SIG-M5 (cell line): Measurements from ENCODE around the gene CALR.
"Not testable (repeated sequence)": the region's sequence is repeated elsewhere in the genome, so short reads cannot be mapped to it uniquely, and the experiment has no call there.

ENCODE experiments used
- DNase-seq: peaks from one replicate; lab custom pipeline; 2025; lab: John Stamatoyannopoulos, UW

Gene CALR

DNA sequence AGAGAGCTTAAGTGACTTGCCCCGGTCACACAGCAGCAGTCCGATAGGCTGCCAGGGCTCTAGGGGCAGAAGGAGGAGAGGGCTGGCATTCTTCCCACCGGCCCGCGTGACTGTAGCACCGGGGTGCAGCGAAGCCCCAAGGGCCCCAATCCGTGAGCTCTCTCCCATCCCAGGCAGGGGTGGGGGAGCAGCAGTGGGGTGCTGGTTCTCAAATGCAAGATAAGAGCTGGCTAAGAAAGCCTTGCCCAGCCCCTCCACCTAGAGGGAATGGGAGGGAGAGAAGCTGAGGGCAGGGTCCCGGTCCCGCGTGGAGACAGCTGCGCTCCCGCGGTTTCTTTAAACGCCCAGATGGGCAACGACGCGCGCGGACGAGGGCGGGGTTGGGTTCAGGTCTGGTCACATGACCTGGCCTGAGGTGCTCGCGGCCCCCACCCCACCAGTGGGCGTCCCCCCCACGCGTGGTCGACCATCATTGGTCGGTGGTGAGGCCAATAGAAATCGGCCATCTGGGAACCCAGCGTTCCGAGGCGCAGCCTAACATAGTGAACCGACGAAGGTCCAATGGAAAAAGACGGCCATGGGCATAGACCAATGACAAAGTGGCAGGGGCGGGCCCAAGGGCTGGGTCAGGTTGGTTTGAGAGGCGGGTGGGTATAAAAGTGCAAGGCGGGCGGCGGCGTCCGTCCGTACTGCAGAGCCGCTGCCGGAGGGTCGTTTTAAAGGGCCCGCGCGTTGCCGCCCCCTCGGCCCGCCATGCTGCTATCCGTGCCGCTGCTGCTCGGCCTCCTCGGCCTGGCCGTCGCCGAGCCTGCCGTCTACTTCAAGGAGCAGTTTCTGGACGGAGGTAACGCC is at the start of gene CALR:
Gene CALR, plus strand, starts transcription at position 683 of the 852 bp plus-strand sequence. Its CDS starts 71 bp downstream, at position 754.
- DNase-seq: peak; percentile 91

DNA sequence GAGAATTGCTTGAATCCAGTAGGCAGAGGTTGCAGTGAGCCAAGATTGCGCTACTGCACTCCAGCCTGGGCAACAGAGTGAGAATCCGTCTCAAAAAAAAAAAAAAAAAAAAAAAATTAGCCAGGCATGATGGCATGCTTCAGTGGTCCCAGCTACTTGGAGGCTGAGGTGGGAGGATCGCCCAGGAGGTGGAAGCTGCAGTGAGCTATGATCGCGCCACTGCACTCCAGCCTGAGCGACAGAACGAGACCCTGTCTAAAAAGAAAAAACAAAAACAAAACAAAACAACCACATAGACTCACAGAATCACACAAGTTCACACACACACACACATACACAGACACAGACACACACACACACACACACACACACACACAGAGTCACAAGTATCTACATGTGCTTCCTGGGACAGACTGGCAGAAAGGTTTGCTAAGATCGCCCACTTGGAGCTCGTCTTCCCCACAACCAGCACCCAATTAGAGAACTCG is 48.1 kb upstream of the CALR start:
- not testable (repeated sequence) for DNase-seq

DNA sequence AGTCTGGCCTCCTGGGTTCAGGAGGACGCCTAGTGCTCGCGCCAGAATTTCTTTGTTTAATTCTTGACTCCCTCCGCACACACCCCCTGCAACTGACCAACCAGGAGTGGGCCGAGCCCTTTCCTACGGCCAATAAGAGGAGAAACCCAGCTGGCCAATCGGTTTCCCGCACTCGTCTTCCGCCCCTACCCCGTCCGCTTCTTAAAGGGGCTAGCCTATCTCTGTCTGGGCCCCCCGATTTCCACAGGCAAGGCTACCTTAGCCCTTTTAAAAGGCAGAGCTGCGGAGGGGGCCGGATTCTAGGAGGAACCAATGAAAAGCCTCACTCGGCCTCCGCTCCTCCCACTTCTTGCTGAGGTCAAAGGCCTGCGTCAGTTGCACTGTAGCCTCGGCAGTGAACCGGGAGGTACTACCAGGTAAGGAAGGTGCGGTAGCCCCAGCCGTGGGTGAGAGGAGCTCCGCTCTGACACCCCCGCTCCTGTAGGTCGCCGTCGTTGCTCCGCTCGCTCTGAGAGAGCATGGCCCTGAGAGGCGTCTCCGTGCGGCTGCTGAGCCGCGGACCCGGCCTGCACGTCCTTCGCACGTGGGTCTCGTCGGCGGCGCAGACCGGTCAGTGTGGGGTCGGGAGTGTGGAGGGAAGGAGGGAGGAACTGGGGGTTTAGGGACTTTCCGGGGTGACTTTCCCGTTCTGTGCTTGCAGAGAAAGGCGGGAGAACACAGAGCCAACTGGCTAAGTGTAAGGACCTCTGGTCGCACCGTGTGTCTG is 47.4 kb upstream of the CALR start, which contains the start of gene GCDH:
Gene GCDH, plus strand, starts transcription at position 374 of the 766 bp plus-strand sequence. Its CDS starts 145 bp downstream, at position 519.
- peak; percentile 98 for DNase-seq

DNA sequence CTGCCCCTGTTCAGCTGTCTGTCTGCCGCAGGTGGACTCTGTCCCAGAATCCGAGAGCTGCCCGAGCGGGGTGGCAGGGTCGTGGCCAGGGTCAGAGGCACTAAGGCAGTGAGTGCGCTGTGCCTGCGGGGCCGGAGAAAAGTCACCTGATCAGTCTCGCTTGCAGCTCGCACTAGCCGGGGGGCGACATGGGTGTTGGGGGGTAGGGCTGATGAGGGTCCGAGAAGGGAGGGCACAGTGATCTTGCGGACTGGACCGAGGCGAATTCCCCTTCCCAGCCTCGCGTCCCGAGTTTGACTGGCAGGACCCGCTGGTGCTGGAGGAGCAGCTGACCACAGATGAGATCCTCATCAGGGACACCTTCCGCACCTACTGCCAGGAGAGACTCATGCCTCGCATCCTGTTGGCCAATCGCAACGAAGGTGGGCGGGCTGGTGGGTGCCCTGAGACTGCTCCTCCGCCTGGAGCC is 46.8 kb upstream of the CALR start:
- no peak for DNase-seq

DNA sequence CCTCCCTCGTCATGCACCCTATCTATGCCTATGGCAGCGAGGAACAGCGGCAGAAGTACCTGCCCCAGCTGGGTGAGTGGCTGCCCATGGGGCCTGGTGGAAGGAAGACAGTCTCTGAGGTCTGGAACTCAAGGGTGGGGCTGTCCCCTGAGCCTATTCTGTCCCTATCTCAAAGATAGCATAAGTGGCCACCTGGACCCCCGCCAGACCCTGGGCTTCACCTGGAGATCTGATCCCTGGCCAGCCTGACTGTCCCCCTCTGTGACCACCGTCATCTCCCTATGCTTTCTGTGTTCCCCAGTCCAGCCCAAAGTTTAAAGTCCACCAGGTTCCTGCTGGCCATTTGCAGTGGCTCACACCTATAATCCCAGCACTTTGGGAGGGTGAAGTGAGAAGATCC is 44.8 kb upstream of the CALR start:
- no peak for DNase-seq

DNA sequence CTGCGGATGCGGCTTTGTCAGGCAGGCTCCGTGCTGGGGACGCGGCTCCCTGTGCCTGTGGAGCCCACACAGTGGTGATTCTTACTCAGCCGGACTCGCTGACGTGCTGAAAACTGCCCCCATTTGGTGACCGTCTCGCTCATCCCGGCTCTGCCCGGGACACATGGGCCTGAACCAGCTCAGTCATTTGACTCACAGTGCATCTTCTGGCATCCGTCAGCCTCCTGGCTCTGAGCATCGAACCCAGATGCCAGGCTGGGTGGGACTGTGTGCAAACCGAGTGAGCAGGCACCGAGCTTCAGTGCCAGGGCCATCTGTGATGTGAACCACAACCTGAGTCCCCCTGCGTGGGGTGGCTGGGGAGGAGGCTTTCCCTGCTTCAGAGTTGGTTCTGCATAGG is 41.9 kb upstream of the CALR start:
- no peak for DNase-seq

DNA sequence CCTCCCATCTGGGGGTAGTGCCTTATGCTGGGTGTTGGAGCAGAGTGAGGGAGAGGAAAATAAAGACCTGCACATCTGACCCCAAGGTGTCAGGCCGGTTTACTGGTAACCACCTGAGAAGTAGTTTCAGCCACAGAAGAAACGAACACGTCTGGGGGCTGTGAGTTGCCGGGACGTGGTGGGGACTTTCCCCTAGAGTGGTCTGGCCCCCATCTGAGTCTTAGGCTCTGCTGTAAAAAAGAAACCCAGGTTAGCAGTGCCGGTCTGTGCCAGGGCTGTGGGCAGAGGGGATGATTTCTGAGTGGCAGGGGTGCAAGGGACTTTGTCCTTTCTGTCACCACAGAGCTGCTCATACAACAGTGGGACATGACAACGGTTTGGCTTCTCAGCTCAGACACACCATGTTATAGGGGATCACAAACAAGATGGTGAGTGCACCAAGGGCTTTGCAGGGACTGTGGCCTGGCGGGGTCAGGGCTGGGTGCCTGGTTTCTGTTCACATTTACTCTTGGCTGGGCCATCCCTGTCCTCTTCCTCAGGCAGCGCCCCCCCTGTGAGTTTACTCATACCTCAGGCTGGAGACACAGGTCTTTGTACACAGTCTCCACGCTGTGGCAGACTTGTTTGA is 38.4 kb upstream of the CALR start:
- no peak for DNase-seq

DNA sequence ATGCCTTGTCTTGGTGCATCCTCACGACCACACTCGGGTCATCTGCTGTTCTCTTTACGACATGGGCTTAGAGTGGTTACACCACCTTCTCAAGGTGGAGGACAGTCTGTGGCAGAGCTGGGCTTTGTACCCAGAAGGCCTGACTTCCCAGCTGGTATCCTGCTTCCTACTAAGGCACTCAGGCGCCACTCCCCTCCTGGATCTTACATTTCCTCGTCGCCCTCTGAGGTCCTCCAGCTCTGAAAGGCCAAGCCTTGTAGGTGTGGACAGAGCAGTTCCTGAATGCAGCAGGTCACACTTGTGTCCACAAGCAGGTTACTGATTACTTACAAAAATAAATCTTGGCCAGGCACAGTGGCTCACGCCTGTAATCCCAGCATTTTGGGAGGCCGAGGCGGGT is 31.2 kb upstream of the CALR start:
- DNase-seq: no peak

DNA sequence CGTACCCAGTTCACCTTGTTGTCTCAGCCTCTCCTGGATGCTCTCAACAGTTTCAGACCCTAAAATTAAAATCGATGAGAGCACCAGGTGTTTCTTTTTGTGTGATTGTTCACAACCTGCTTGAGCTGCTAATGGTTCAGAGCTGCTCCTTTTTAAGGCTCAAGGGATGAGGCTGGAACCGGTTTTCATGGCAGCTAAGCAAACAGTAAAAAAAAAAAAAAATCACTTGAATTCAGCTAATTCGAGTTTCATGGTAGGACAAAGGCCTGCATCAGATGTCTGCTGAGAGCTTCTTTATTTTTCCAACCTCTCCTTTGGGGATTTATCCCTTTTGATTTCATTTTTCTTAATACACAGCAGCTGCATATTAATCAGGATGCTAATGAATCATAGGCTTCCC is 25.8 kb upstream of the CALR start:
- no peak for DNase-seq

DNA sequence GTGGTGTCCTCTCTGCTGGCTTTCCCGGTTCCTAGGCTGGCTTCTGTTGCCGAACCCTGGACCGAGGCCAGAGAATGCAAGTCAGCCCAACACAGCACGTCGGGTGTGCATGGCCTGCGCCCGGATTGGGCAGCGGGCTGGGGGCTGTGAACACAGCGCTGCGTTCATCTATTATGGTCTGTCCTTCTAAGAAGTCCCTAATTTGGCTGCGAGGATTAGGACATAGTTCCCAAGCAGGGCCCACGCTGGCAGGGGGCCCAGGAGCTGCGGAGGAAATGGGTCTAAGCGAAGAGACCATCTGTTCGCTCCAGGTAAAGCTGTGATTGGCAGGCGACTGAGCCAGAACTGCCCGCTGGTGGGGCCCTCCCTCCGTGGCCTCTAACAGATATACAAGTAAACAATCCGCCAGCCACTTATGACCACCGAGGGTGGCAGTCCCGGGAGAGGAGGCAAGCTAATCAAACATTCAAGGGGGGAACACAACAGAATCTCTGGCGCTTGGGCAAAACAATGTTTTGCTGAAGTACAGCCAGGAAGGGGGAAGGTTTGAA is 25.3 kb upstream of the CALR start:
- DNase-seq: no peak

DNA sequence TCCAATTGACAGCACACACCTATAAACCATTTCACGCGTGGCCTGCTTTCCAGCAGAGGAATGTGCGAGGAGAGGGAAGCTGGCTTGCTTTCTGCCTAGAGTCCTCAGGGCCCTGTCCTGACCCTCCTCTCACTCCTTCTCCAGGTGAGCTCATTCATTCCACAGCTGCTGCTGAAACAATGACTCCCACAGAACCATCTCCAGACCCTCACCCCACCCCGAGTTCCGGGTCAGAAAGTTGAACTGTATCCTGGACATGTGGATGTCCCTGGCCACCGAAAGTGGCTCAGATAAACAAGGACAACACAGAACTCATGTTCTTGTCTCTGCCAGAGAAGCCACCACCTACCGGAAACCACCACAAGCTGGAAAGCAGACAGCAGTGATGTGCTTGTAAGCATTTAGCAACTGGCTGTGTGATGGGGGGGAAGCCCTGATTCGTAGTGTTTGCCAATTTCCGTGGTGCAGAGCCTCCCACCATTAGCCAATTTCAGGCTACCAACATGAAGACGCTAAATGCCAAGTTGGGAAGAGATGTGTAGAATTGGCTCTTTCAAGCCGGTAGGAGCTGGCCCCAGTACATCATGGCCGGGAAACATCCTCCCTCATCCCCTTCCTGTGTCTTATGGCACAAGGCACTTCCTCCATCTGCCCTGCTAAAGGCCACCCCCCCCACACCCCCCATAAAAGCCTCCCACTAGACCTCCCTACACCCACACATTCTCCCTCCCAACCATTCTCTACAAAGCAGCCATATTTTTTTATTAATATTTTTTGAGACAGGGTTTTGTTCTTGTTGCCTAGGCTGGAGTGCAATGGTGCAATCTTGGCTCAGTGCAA is 24.3 kb upstream of the CALR start:
- DNase-seq: peak; percentile 44

DNA sequence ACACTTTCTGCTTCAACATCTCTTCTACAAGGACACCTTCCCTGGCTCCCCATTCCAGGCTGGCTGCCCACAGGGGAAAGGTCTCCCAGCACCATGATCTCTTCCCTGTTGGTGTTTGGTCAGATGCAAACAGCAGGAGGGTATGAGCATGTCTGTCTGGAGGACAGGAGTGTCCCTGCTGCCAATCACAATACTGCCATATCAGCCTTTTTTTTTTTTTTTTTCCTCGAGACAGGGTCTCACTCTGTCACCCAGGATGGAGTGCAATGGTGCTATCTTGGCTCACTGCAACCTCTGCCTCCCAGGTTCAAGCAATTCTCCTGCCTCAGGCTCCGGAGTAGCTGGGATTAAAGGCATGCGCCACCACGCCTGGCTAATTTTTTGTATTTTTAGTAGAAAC is 22.5 kb upstream of the CALR start:
- DNase-seq: not testable (repeated sequence)

DNA sequence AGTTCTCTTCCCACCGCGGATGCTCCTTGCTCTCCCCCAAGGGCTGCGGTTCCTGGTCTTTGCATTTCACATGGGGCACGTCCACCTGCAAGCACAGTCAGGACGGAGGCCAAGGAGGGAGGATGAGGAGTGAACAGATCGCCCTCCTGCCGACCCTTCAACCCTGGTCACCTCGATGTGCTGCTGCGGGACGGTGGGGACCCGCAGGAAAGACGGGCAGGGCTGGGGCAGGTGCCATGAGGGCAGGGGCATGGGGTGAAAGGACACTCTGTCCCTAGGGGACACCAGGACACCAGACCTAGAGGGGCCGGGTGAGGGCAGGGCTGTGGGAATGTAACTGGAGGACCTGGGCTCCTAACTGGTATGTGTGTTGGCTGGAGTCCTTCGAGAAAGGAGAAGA is 20.2 kb upstream of the CALR start:
- no peak for DNase-seq

DNA sequence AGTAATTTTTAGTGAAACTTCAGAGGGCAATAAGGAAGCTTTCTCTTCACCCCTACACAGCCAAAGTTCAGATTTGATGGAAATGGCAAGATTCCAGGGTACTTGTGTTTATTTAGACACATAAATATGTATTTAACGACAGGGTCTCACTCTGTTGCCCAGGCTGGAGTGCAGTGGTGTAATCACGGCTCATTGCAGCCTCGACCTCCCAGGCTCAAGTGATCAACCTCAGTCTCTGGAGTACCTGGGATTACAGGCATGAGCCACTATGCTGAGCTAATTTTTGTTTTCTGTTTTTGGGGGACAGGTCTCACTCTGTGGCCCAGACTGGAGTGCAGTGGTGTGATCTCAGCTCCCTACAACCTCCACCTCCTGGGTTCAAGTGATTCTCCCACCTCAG is 17.4 kb upstream of the CALR start:
- no peak for DNase-seq

DNA sequence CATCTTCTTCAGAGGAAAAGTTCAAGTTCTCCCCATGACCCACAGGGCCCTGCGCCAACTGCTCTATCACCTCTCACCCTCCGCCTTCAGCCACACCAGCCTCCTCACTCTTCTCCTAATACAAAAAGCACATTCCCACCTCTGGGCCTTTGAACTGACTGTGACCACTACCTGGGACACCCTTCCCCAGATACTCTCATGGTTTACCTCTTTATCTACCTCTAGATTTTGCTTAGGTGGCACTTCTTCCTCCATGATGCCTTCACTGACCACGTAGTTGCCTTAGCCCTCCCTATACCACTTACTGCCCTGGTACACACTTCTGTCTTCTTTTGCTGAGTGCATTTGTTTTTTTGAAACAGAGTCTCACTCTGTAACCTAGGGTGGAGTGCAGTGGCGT is 15.4 kb upstream of the CALR start:
- DNase-seq: no peak

DNA sequence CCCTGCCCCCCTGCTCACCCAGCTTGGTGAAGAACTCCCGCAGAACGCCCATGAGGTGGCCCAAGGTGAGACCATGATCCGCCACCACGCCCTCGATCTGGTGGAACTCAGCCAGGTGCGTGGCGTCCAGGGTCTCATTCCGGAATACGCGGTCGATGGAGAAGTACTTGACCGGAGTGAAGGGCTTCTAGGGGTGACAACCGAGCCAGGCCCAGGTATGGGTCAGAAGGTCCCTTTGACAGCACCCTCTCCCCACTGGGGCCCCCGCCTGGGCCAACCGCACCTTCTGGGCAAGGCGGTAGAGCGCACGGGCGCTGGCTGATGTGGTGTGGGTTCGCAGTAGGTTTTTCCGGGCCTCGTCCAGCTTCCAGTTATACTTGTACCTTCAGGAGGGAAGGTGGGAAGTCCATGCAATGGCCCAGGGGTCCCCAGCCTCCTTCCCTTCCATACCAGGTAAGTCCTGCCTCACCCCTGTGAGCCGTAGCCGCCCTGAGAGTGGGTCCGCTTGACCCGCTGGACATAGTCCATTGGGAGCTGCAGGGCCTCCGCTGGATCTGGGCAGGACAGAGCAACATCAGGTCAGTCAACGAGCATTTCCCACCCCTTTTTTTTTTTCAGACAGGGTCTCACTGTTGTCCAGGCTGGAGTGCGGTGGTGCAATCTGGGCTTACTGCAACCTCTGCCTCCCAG is 13.6 kb upstream of the CALR start:
- DNase-seq: no peak

DNA sequence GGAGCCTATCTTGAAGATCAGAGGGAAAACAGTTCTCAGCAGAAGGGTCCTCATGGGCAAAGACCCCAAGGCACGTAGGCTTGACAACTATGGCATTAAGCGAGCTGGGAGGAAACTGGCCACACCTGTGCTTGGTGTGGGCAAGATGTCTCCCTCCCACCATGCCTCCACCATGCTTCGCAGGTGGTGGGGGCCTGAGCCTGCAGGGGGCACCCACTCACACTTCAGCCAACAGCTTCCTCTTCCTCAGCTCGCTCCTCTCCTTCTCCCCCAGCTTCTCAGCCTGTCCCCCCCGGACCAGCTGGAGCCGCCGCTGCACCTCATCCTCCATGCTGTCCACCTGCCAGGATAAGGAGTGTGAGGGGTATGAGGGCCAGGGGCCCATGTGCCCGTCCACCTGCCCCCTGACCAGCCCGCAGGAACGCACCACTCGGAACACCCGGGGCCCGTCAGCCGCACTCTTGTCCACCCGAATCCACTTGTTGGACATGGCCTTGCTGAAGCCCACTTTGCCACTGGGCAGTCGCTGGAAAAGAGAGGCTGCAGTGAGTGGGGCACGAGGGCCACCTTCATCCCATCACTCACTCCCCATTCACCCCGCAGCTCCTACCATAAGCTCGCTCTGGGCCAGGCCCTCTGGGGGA is 8.3 kb upstream of the CALR start:
- DNase-seq: no peak

DNA sequence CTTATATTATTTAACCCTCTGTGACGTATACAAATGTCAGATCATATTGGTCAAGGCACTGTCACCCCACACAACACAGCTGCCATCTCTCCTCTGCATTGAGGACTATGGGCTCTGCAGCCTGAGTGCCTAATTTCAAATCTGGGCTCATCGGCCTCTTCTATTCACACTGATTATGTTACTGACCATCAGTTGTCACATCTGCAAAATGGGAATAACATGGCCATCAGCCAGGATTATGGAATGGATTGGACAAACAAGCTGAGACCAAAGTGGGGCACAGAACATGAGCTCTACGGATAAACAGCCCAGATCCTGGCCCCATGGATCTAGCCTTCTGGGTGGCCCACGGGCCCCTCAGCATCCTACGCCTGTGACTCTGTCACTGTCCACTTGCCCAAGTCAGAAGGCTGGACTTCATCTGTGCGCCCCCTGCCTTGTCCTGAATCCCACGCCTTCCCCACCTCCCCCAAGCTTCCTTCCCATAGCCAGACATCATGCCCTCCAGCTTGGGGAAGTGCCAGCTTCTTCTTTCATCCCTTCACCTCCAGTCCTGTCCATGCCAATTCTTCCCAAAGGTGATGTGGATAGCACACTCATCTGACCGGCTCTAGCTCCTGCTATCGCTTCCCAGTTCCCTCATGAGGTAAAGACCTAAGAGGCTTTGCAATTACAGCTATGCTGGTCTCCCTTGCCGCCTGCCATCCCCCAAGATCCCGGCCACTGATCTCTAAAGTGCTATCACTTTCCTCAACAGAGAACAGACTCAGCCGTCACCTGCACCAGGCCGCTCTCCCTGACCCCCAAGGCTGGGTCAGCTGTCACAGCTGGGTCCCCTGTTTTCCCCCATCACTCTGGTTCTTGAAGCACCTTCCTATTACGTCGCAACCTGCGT is 5.8 kb upstream of the CALR start:
- no peak for DNase-seq
